ENCODE data around the gene EXOC6B. TPM values are rescaled to one million over a fixed set of nuclear protein-coding genes. Genes with fewer than 3 reads are reported as not detected.

The EXOC6B gene
- total RNA-seq, 4 donors from 2014 or later = 54.0 to 121 (median 78.7) TPM

GRCh38 chr2:72813841-72814240 is 12.0 kb downstream of the EXOC6B start:
- 53% methylated on average over 2 of the region's 2 CpGs for WGBS

GRCh38 chr2:72810165-72810564 is 15.7 kb downstream of the EXOC6B start:
- Histone ChIP-seq H3K9me3 (no peaks in the 10 kb centered on the region), H3K27ac (no peak overlapping the region), H3K36me3 (no peaks in the 10 kb centered on the region), H3K4me3 (no peak overlapping the region), H3K27me3 (no peaks in the 10 kb centered on the region), H3K4me1 (no peaks in the 10 kb centered on the region)
- no peak for DNase-seq (ENCODE audit: low spot score in 2 of 2)
- WGBS = 97% methylated on average over 4 of the region's 4 CpGs
- TF ChIP-seq POLR2AphosphoS5 (IDR thresholded peaks at IDR 0.05) (no peak), EP300 (IDR thresholded peaks at IDR 0.05) (no peak), CTCF (IDR thresholded peaks at IDR 0.05) (no peak), POLR2A (IDR thresholded peaks at IDR 0.05) (no peak)

More at GRCh38 chr2:72813841-72814240, 12.0 kb downstream of the EXOC6B start:
- Histone ChIP-seq H3K27me3 (no peaks in the 10 kb centered on the region), H3K36me3 (no peaks in the 10 kb centered on the region), H3K27ac (no peak overlapping the region), H3K4me1 (peaks cover 13% of the 10 kb centered on the region), H3K4me3 (no peak overlapping the region), H3K9me3 (no peaks in the 10 kb centered on the region)
- DNase-seq (ENCODE audit: low spot score in 2 of 2) = no peak
- TF ChIP-seq EP300 (IDR thresholded peaks at IDR 0.05) (no peak), POLR2A (IDR thresholded peaks at IDR 0.05) (no peak), CTCF (IDR thresholded peaks at IDR 0.05) (no peak), POLR2AphosphoS5 (IDR thresholded peaks at IDR 0.05) (no peak)

- Histone ChIP-seq H3K36me3 (no peaks in the 10 kb centered on the region), H3K4me1 (peaks cover under 1% of the 10 kb centered on the region), H3K4me3 (no peak overlapping the region), H3K27ac (no peak overlapping the region), H3K9me3 (no peaks in the 10 kb centered on the region), H3K27me3 (no peaks in the 10 kb centered on the region)
- no peak for DNase-seq (ENCODE audit: low spot score in 2 of 2)
- 93% methylated on average over 1 of the region's 1 CpG for WGBS
- TF ChIP-seq CTCF (IDR thresholded peaks at IDR 0.05) (no peak), EP300 (IDR thresholded peaks at IDR 0.05) (no peak), POLR2A (IDR thresholded peaks at IDR 0.05) (no peak), POLR2AphosphoS5 (IDR thresholded peaks at IDR 0.05) (no peak)
Observed at GRCh38 chr2:72809095-72809494, 16.7 kb downstream of the EXOC6B start.

GRCh38 chr2:72806280-72806945 is 19.4 kb downstream of the EXOC6B start:
- TF ChIP-seq EP300 (IDR thresholded peaks at IDR 0.05) = no peak
- no peak for TF ChIP-seq CTCF (IDR thresholded peaks at IDR 0.05)
- TF ChIP-seq POLR2A (IDR thresholded peaks at IDR 0.05) = no peak
- TF ChIP-seq POLR2AphosphoS5 (IDR thresholded peaks at IDR 0.05) = no peak
- 96% methylated on average over 3 of the region's 3 CpGs for WGBS
- no peaks in the 10 kb centered on the region for H3K27me3 ChIP-seq
- H3K4me3 ChIP-seq = no peak overlapping the region
- no peak overlapping the region for H3K27ac ChIP-seq
- DNase-seq (ENCODE audit: low spot score in 2 of 2) = no peak
- H3K36me3 ChIP-seq = no peaks in the 10 kb centered on the region
- peaks cover 4% of the 10 kb centered on the region for H3K4me1 ChIP-seq
- H3K9me3 ChIP-seq = no peaks in the 10 kb centered on the region

- H3K4me1 ChIP-seq = peaks cover 4% of the 10 kb centered on the region
- no peaks in the 10 kb centered on the region for H3K27me3 ChIP-seq
- H3K27ac ChIP-seq = no peak overlapping the region
- DNase-seq (ENCODE audit: low spot score in 2 of 2) = no peak
- no peak for TF ChIP-seq EP300 (IDR thresholded peaks at IDR 0.05)
- no peaks in the 10 kb centered on the region for H3K9me3 ChIP-seq
- H3K4me3 ChIP-seq = no peak overlapping the region
- no peaks in the 10 kb centered on the region for H3K36me3 ChIP-seq
Observed at GRCh38 chr2:72803626-72804320, 22.1 kb downstream of the EXOC6B start.

Measured in suprapubic skin (tissue), 4 donors.